Neutrophil (primary cell): ENCODE data around the gene TTLL9.

ENCODE experiments used
- H3K27ac ChIP-seq: fragments of 200-600 bp; sonication (generic); 2 replicates; pipeline ENCODE4 v1.5.1; 2016; ENCODE audit warnings: mild to moderate bottlenecking, moderate library complexity
- H3K27me3 ChIP-seq: fragments of 200-600 bp; sonication (generic); 2 replicates; pipeline ENCODE4 v1.6.0; 2016; ENCODE audit warnings: mild to moderate bottlenecking
- H3K36me3 ChIP-seq: fragments of 200-600 bp; sonication (generic); 2 replicates; pipeline ENCODE4 v1.5.1; 2017
- H3K4me1 ChIP-seq, 2 experiments: fragments of 200-600 bp in 1 of 2; sonication (generic) in 1 of 2; 1 replicate in 1 of 2; 2 replicates in 1 of 2; pipeline versions ENCODE4 v1.5.1 to v1.6.1; 2013 to 2016; ENCODE audit warnings: low read depth in 1 of 2, low read length in 1 of 2, mild to moderate bottlenecking in 1 of 2, moderate library complexity in 1 of 2; ENCODE audit not compliant: control insufficient read depth in 1 of 2, insufficient read depth in 1 of 2
- H3K4me3 ChIP-seq, 2 experiments: fragments of 200-600 bp in 1 of 2; sonication (generic) in 1 of 2; 1 replicate in 1 of 2; 2 replicates in 1 of 2; pipeline ENCODE4 v1.5.1; 2013 to 2016; ENCODE audit warnings: low read depth in 1 of 2, low read length in 1 of 2, mild to moderate bottlenecking in 1 of 2, moderate library complexity in 1 of 2
- H3K9me3 ChIP-seq: fragments of 200-600 bp; sonication (generic); 2 replicates; pipeline ENCODE4 v1.5.1; 2016
- CTCF ChIP-seq: fragments of 200-600 bp; sonication (generic); IDR thresholded peaks from 2 replicates; pipeline ENCODE4 v1.5.1; 2016; ENCODE audit warnings: antibody characterized with exemption

TTLL9 gene

GRCh38 chr20:31969991-31970390 is 99.6 kb downstream of the TTLL9 start:
- Histone ChIP-seq H3K27me3 (peaks cover 86% of the 10 kb centered on the region), H3K27ac (no peak overlapping the region), H3K9me3 (no peaks in the 10 kb centered on the region), H3K36me3 (no peaks in the 10 kb centered on the region), H3K4me3 (no peak overlapping the region), H3K4me1 (peaks cover 4 to 6% of the 10 kb centered on the region in 2 experiments)
- TF ChIP-seq CTCF, result no peak

- no peaks in the 10 kb centered on the region for H3K36me3 ChIP-seq
These were observed 102.1 kb downstream of the TTLL9 start for GRCh38 chr20:31972471-31973021.

GRCh38 chr20:31974296-31974695 is 103.9 kb downstream of the TTLL9 start:
- TF ChIP-seq CTCF, result no peak
- H3K4me3 ChIP-seq, result no peak overlapping the region
- H3K4me1 ChIP-seq, result no peaks in the 10 kb centered on the region
- H3K27me3 ChIP-seq, result peaks cover 50% of the 10 kb centered on the region
- H3K36me3 ChIP-seq, result no peaks in the 10 kb centered on the region
- no peaks in the 10 kb centered on the region for H3K9me3 ChIP-seq
- H3K27ac ChIP-seq, result no peak overlapping the region

More at GRCh38 chr20:31972471-31973021, 102.1 kb downstream of the TTLL9 start:
- Histone ChIP-seq H3K27ac (no peak overlapping the region), H3K4me1 (peaks cover 4 to 6% of the 10 kb centered on the region in 2 experiments), H3K9me3 (no peaks in the 10 kb centered on the region), H3K27me3 (peaks cover 67% of the 10 kb centered on the region), H3K4me3 (no peak overlapping the region)
- no peak for TF ChIP-seq CTCF

GRCh38 chr20:31974951-31975487 is 104.6 kb downstream of the TTLL9 start:
- H3K4me1 ChIP-seq, result no peaks in the 10 kb centered on the region
- TF ChIP-seq CTCF, result no peak
- H3K9me3 ChIP-seq, result no peaks in the 10 kb centered on the region
- H3K27me3 ChIP-seq, result peaks cover 42% of the 10 kb centered on the region
- H3K27ac ChIP-seq, result no peak overlapping the region
- H3K4me3 ChIP-seq, result no peak overlapping the region
- H3K36me3 ChIP-seq, result no peaks in the 10 kb centered on the region

GRCh38 chr20:31975874-31976273 is 105.4 kb downstream of the TTLL9 start:
- peaks cover 34% of the 10 kb centered on the region for H3K27me3 ChIP-seq
- no peaks in the 10 kb centered on the region for H3K4me1 ChIP-seq
- TF ChIP-seq CTCF, result no peak
- H3K4me3 ChIP-seq, result no peak overlapping the region
- H3K9me3 ChIP-seq, result no peaks in the 10 kb centered on the region
- H3K27ac ChIP-seq, result no peak overlapping the region
- no peaks in the 10 kb centered on the region for H3K36me3 ChIP-seq
